GM18505 (cell line): ENCODE measurements around the gene CD177.
"Not testable (repeated sequence)": the region's sequence is repeated elsewhere in the genome, so short reads cannot be mapped to it uniquely, and the experiment has no call there.

ENCODE experiments used
- ATAC-seq: cut with Tn5 transposase; IDR thresholded peaks from one replicate; pipeline ENCODE4 v1.9.1; 2021; ENCODE audit not compliant: unreplicated experiment
- POLR2A ChIP-seq: IDR thresholded peaks from 4 replicates; pipeline ENCODE4 v1.6.1; 2011; ENCODE audit warnings: borderline replicate concordance; ENCODE audit not compliant: insufficient read depth, insufficient read length; ENCODE audit errors: extremely low read depth

Gene CD177

GRCh38 chr19:43318796-43319314, 34.6 kb upstream of the CD177 start:
- no peak for TF ChIP-seq POLR2A
- no peak for ATAC-seq

- TF ChIP-seq POLR2A, result no peak
These were observed 32.9 kb upstream of the CD177 start for GRCh38 chr19:43320546-43320945.

GRCh38 chr19:43326761-43327160, 26.7 kb upstream of the CD177 start:
- ATAC-seq, result not testable (repeated sequence)

More at GRCh38 chr19:43320546-43320945, 32.9 kb upstream of the CD177 start:
- ATAC-seq, result no peak

GRCh38 chr19:43328561-43328960, 24.9 kb upstream of the CD177 start:
- not testable (repeated sequence) for ATAC-seq

- not testable (repeated sequence) for ATAC-seq
These were observed 24.4 kb upstream of the CD177 start for GRCh38 chr19:43329049-43329448.

GRCh38 chr19:43329989-43330388, 23.5 kb upstream of the CD177 start:
- no peak for ATAC-seq
- no peak for TF ChIP-seq POLR2A

- ATAC-seq, result no peak
- no peak for TF ChIP-seq POLR2A
These were observed 22.6 kb upstream of the CD177 start for GRCh38 chr19:43330726-43331434.

GRCh38 chr19:43331435-43332010, 22.0 kb upstream of the CD177 start:
- no peak for ATAC-seq
- no peak for TF ChIP-seq POLR2A

GRCh38 chr19:43332058-43332922, 21.2 kb upstream of the CD177 start:
- no peak for ATAC-seq
- no peak for TF ChIP-seq POLR2A

GRCh38 chr19:43336508-43336907, 17.0 kb upstream of the CD177 start:
- ATAC-seq, result not testable (repeated sequence)

GRCh38 chr19:43337737-43338136, 15.7 kb upstream of the CD177 start:
- no peak for ATAC-seq
- TF ChIP-seq POLR2A, result no peak

- ATAC-seq, result no peak
- no peak for TF ChIP-seq POLR2A
These were observed 15.0 kb upstream of the CD177 start for GRCh38 chr19:43338530-43338929.

- ATAC-seq, result not testable (repeated sequence)
These were observed 14.1 kb upstream of the CD177 start for GRCh38 chr19:43339243-43339930.

- not testable (repeated sequence) for ATAC-seq
These were observed 13.4 kb upstream of the CD177 start for GRCh38 chr19:43340101-43340500.

- ATAC-seq, result not testable (repeated sequence)
These were observed 12.4 kb upstream of the CD177 start for GRCh38 chr19:43341098-43341497.

GRCh38 chr19:43342104-43342503, 11.4 kb upstream of the CD177 start:
- not testable (repeated sequence) for ATAC-seq

GRCh38 chr19:43344347-43344925, 9.1 kb upstream of the CD177 start:
- not testable (repeated sequence) for ATAC-seq

GRCh38 chr19:43349813-43350212, 3.7 kb upstream of the CD177 start:
- ATAC-seq, result not testable (repeated sequence)
